Thoracic aorta (tissue), 2 donors: ENCODE results near the gene ANKZF1. TPM values are rescaled to one million over a fixed set of nuclear protein-coding genes. Genes with fewer than 3 reads are reported as not detected.

Experiments used
- ATAC-seq: fragments of 150-250 bp; one replicate; pipeline ENCODE4 v1.8.0; 2017; ENCODE audit warnings: low read depth; ENCODE audit not compliant: insufficient number of reproducible peaks, low FRiP score
- DNase-seq: peaks from one replicate; pipeline ENCODE4 v3.0.0-alpha.2; 2020; ENCODE audit warnings: low spot score
- H3K27ac ChIP-seq, 2 donors: fragments of 200-600 bp; sonication (generic); 1 replicate in 1 of 2; 2 replicates in 1 of 2; pipeline ENCODE4 v1.5.1; 2016; ENCODE audit warnings: mild to moderate bottlenecking in 2 of 2, moderate library complexity in 2 of 2
- H3K27me3 ChIP-seq: fragments of 200-600 bp; sonication (generic); replicated peaks from 2 replicates; pipeline ENCODE4 v1.6.0; 2016; ENCODE audit warnings: mild to moderate bottlenecking; ENCODE audit not compliant: insufficient read depth
- H3K36me3 ChIP-seq: fragments of 200-600 bp; sonication (generic); one replicate; pipeline ENCODE4 v1.5.1; 2016
- H3K4me1 ChIP-seq, 2 donors: fragments of 200-600 bp; sonication (generic); 1 replicate in 1 of 2; 2 replicates in 1 of 2; pipeline versions ENCODE4 v1.5.1 to v1.6.0; 2016; ENCODE audit warnings: low read depth in 2 of 2, mild to moderate bottlenecking in 1 of 2; ENCODE audit not compliant: control insufficient read depth in 1 of 2
- H3K4me3 ChIP-seq: fragments of 200-600 bp; sonication (generic); 2 replicates; pipeline ENCODE4 v1.5.1; 2016; ENCODE audit warnings: mild to moderate bottlenecking
- H3K9me3 ChIP-seq: fragments of 200-600 bp; sonication (generic); 2 replicates; pipeline ENCODE4 v1.5.1; 2016
- CTCF ChIP-seq: fragments of 200-600 bp; sonication (generic); IDR thresholded peaks from one replicate; pipeline ENCODE4 v1.5.1; 2019; ENCODE audit warnings: antibody characterized with exemption
- total RNA-seq, 2 donors: library from RNA; depleted of rRNA; stranded (reverse); fragments of >200 nt; gene quantifications; one replicate each; pipeline versions ENCODE4 v1.1.0 to v1.2.3, GENCODE V29; 2016

Gene ANKZF1
- total RNA-seq, 2 donors from 2014 or later = 69.7 to 72.6 TPM

DNA sequence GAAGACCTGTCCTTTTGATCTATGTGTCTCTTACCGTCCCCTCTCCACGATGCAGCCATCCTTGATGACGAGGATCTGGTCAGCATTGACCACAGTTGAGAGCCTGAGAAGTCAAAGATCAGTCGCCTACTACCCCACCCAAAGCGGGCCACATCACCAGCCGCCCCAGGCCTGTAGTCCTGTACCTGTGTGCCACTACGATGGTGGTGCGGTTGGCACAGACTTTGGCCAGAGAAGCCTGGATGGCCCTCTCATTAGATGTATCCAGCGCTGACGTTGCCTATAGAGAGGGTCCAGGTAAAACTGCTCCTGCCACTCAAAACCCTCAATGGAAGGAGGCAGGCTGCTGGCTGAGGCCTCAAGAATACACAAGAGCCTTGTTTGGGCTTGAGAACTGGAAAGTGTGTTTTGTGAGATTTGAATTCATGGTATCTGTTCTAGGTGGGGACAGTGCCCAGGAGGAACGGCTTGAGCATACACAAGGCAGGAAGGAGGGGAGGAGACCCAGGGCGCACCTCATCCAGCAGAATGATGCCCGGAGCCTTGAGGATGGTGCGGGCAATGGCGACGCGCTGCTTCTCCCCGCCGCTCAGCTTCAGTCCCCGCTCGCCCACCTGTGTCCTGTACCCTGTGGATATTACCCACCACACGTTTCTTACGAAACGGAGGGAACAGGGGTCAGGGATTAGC lies 19.3 kb upstream of the ANKZF1 start:
- DNase-seq = no peak
- no peak overlapping the region for H3K27ac ChIP-seq

DNA sequence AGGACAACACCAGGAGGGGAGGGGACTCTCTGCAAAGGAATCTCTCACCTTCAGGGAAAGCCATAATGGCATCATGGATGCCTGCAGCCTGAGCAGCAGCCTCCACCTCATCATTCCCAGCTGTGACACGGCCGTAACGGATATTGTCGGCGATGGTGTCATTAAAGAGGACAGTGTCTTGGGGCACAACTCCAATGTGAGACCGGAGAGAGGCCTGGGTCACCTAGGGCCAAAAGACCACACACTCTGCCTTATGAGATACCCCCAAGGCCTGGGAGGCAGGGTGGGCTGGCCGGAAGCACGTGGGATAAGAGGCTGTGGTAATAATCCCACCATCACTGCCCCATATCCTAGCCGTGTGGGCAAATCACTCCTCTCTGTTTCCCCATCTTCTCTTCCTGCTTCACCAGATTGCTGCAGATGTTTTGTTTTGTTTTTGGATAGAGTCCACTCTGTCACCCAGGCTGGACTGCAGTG lies 18.7 kb upstream of the ANKZF1 start:
- Histone ChIP-seq H3K4me3 (no peak overlapping the region), H3K9me3 (no peaks in the 10 kb centered on the region), H3K27ac (no peak overlapping the region), H3K4me1 (peaks cover 13 to 22% of the 10 kb centered on the region in 2 donors), H3K27me3 (no peaks in the 10 kb centered on the region), H3K36me3 (peaks cover 25% of the 10 kb centered on the region)
- no peak for TF ChIP-seq CTCF
- ATAC-seq (no peak), DNase-seq (no peak)

More for the DNA sequence above, 19.3 kb upstream of the ANKZF1 start:
- ATAC-seq = no peak
- no peaks in the 10 kb centered on the region for H3K9me3 ChIP-seq
- H3K4me1 ChIP-seq = peaks cover 15 to 25% of the 10 kb centered on the region in 2 donors
- no peak overlapping the region for H3K4me3 ChIP-seq
- H3K27me3 ChIP-seq = no peaks in the 10 kb centered on the region
- no peak for TF ChIP-seq CTCF
- H3K36me3 ChIP-seq = peaks cover 25% of the 10 kb centered on the region

GRCh38 chr2:219213026-219213415 lies 16.6 kb upstream of the ANKZF1 start:
- H3K36me3 ChIP-seq = peaks cover 25% of the 10 kb centered on the region
- ATAC-seq (no peak), DNase-seq (no peak)
- H3K27ac ChIP-seq = no peak overlapping the region
- TF ChIP-seq CTCF = no peak
- H3K27me3 ChIP-seq = no peaks in the 10 kb centered on the region
- H3K4me1 ChIP-seq = peaks cover 11 to 31% of the 10 kb centered on the region in 2 donors
- H3K4me3 ChIP-seq = no peak overlapping the region
- no peaks in the 10 kb centered on the region for H3K9me3 ChIP-seq

- DNase-seq = no peak
- no peak overlapping the region for H3K27ac ChIP-seq
- H3K4me1 ChIP-seq = peaks cover 8 to 31% of the 10 kb centered on the region in 2 donors
- no peak for TF ChIP-seq CTCF
- H3K36me3 ChIP-seq = peaks cover 25% of the 10 kb centered on the region
- ATAC-seq = no peak
- H3K4me3 ChIP-seq = no peak overlapping the region
- no peaks in the 10 kb centered on the region for H3K27me3 ChIP-seq
- no peaks in the 10 kb centered on the region for H3K9me3 ChIP-seq
Observed at GRCh38 chr2:219213486-219214071, 16.0 kb upstream of the ANKZF1 start.

- no peak for TF ChIP-seq CTCF
- H3K36me3 ChIP-seq = peaks cover 25% of the 10 kb centered on the region
- no peak overlapping the region for H3K27ac ChIP-seq
Observed at GRCh38 chr2:219214141-219214540, 15.5 kb upstream of the ANKZF1 start.

More at GRCh38 chr2:219214141-219214540, 15.5 kb upstream of the ANKZF1 start:
- ATAC-seq (no peak), DNase-seq (no peak)
- no peaks in the 10 kb centered on the region for H3K9me3 ChIP-seq
- no peak overlapping the region for H3K4me3 ChIP-seq
- peaks cover 10 to 28% of the 10 kb centered on the region in 2 donors for H3K4me1 ChIP-seq
- no peaks in the 10 kb centered on the region for H3K27me3 ChIP-seq
